Measurements from ENCODE around the gene DDN.

DNA sequence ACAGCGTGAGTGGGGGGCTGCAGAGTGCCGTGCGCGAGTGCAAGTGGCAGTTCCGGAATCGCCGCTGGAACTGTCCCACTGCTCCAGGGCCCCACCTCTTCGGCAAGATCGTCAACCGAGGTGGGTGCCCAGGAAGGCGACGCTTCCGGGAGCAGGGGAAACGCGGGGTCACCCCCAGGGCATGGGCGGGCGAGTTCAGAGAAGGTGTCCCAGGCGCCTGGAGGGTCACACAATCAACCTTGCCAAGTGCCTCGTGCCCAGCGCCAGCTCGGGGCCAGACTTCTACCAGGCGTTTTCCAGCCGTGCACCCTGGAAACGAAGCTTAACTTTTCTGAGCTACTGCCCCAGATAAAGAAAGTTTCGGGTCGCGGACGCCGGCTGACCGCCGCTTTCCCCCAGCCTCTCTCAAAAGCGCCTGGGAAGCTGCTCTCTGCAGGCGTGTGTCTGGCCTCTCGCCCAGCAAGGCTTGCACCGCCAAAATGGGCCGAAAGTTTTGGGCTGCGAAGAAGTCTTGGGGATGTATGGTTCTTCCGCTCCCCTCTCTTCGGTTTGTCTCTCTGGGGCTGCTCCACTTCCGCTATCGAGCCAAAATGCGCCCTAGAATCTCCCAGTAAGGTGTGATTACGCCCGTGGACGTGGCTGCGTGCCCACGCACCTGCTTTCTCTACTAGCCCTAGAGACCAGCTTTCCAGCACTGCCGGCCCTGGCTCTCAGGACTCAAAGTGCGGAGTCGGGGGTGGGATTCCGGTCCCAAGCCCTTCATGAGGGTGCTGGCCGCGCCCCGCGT, 19.4 kb downstream of the DDN start:
- TF ChIP-seq, protein P1, sequence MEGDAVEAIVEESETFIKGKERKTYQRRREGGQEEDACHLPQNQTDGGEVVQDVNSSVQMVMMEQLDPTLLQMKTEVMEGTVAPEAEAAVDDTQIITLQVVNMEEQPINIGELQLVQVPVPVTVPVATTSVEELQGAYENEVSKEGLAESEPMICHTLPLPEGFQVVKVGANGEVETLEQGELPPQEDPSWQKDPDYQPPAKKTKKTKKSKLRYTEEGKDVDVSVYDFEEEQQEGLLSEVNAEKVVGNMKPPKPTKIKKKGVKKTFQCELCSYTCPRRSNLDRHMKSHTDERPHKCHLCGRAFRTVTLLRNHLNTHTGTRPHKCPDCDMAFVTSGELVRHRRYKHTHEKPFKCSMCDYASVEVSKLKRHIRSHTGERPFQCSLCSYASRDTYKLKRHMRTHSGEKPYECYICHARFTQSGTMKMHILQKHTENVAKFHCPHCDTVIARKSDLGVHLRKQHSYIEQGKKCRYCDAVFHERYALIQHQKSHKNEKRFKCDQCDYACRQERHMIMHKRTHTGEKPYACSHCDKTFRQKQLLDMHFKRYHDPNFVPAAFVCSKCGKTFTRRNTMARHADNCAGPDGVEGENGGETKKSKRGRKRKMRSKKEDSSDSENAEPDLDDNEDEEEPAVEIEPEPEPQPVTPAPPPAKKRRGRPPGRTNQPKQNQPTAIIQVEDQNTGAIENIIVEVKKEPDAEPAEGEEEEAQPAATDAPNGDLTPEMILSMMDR (IDR thresholded peaks at IDR 0.05) = no peak
- no peak for TF ChIP-seq EZH2 (IDR thresholded peaks at IDR 0.05; ENCODE audit: borderline replicate concordance, insufficient read depth, low read depth, low read length, poor library complexity, severe bottlenecking)

All from B cell (primary cell).